A204.1 (cell line): ENCODE results near the gene FIGNL2.

Experiments
- FAIRE-seq: peaks from 2 replicates; lab custom pipeline; 2012; peaks lifted over from hg19 to GRCh38; lab: Jason Lieb, UNC

Gene FIGNL2

DNA sequence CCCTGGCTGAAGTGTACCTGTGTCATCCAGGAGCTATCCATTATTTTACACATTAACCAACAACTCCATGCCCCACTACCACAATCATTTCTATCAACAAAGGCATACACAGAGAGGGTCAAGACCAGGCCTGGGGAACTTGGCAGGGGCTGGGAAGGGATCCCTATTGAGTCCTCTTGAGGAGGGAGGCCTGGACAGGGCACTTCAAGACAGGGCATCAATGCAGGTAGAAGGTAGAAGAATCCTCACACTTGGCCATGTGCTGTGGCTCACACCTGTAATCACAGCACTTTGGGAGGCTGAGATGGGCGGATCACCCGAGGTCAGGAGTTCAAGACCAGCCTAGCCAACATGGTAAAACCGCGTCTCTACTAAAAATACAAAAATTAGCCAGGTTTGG lies 26.0 kb upstream of the FIGNL2 start:
- no peak for FAIRE-seq

- no peak for FAIRE-seq
These were observed 25.5 kb upstream of the FIGNL2 start for GRCh38 chr12:51874000-51874399.

GRCh38 chr12:51873251-51873994 lies 24.9 kb upstream of the FIGNL2 start:
- FAIRE-seq = no peak

GRCh38 chr12:51872689-51872981 lies 24.1 kb upstream of the FIGNL2 start:
- no peak for FAIRE-seq

GRCh38 chr12:51871918-51872688 lies 23.6 kb upstream of the FIGNL2 start:
- no peak for FAIRE-seq

DNA sequence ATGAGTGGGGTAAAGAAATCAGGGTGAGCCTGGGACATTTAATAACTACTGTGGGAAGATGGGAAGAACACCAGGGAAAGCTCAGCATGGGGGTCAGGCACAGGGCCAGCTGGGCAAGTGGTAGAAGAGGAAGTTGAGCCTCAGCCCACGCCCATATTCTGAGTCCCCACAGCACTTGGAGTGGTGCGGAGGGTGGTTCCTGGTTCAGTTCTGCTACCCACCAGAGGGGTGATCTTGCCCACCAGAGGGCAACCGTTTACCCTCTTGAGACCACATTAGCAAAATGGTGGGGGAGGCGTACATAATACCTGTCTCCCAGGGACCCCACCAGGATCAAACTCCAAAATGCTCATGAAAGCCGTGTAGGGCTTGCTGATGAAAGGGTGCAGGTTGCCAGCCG lies 22.6 kb upstream of the FIGNL2 start:
- no peak for FAIRE-seq

DNA sequence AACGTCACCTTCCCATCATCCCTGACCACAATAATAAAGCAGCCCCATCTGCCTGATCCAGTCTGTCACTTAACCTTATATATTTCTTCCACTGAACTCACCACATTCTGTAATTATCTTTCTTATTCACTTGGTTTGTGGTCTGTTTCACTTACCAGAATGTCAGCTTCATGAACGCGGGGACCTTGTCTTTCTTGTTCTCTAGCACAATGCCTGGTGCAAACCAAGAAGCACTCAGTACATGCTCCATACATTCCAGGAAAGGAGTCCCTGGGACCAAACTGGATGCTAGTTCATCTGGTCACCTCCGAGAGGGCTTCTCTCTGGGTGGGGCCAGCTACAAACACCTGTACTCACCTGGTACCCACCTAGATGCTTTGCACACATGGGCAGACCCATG lies 22.0 kb upstream of the FIGNL2 start:
- FAIRE-seq = no peak

DNA sequence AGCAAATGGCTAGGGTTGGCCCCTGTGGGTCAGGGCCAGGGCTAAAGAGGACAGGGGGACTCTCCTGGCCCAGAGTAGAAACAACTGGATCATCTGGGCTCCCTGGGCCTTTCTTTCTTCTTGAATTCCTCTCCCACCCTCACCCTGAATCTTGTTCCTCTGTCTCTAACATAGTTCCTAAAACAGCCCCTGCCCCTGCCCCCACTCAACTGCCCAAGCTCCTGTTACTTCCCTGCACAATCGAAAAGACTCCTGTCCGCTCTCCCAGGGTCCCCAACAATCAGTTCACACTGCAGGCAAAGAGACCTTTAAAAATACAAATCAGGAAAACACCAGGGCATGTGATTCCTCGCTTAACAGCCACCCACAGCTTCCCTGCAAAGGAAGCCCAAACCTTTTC lies 21.4 kb upstream of the FIGNL2 start:
- FAIRE-seq = no peak

DNA sequence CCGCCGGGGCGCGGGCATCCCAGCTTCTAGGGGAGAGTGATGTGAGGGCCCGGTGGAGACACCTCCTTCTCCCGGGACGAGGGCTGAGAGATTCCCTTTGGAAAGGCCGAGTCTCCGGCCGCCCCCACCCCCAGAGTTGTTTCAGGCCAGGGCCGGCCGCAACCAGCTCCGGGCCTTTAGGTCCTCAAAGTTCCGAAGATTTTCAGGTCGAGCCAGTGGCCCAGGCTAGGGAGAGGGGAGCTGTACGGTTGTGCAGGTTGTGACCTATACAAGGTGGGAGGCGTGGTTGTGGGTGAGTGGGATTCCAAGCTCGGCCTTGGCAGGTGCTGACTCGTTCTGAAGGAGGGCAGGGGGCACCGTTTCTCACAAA lies 21.0 kb upstream of the FIGNL2 start:
- FAIRE-seq = no peak

DNA sequence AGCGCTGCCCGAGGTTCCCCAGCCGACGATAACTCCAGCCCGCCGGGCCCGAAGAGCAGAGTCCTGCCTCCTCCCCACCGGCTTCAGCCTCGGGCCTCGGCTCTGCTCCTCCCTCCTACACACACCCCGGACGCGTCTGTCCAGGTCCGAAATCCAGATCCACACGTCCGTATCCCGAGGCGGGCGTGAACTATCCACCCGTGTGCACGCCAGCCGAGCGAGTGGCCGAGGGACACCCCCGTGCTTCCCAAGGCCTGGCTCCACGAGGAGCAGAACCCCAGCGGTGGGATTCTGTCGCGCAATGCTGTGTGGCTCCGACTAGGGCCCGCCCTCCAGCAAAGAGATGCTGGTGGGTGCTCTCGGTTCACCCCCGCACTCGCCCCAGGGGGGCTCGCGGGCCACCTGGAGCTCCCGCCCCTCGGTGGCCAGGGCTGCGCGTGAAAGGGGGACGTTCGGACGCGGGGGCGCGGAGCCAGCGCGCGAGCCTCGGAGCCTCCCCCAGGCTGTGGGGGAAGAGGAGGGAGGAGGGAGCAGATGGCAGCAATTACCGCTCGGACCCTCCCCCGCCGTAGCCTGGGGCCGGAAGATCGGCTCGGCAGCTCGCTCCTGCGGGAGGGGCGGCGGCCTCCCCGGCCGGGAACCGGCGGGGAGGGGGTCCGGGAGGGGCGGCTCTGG lies 20.4 kb upstream of the FIGNL2 start:
- FAIRE-seq = no peak

- no peak for FAIRE-seq
These were observed 19.4 kb upstream of the FIGNL2 start for GRCh38 chr12:51867796-51868428.

- no peak for FAIRE-seq
These were observed 18.9 kb upstream of the FIGNL2 start for GRCh38 chr12:51867371-51867770.

- FAIRE-seq = no peak
These were observed 18.2 kb upstream of the FIGNL2 start for GRCh38 chr12:51866762-51867161.

DNA sequence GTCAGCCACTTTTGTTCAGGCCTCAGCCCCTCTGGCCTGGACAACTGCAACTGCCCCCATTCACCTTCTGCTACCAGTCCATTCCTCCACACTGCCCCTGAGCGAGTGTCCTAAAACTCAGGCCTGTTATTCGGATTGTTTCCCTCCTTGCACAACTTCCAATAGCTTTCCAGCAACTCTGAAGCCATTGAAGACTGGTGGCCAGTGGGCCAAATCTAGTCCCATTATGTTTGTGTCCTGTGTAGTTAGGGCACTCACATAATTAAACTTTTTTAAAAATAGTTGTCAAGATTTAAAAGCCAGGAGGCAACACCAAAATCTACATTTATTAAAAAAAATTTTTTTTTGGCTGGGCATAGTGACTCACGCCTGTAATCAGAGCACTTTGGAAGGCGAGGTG lies 17.8 kb upstream of the FIGNL2 start:
- FAIRE-seq = no peak

- FAIRE-seq = no peak
These were observed 17.3 kb upstream of the FIGNL2 start for GRCh38 chr12:51865757-51866270.

DNA sequence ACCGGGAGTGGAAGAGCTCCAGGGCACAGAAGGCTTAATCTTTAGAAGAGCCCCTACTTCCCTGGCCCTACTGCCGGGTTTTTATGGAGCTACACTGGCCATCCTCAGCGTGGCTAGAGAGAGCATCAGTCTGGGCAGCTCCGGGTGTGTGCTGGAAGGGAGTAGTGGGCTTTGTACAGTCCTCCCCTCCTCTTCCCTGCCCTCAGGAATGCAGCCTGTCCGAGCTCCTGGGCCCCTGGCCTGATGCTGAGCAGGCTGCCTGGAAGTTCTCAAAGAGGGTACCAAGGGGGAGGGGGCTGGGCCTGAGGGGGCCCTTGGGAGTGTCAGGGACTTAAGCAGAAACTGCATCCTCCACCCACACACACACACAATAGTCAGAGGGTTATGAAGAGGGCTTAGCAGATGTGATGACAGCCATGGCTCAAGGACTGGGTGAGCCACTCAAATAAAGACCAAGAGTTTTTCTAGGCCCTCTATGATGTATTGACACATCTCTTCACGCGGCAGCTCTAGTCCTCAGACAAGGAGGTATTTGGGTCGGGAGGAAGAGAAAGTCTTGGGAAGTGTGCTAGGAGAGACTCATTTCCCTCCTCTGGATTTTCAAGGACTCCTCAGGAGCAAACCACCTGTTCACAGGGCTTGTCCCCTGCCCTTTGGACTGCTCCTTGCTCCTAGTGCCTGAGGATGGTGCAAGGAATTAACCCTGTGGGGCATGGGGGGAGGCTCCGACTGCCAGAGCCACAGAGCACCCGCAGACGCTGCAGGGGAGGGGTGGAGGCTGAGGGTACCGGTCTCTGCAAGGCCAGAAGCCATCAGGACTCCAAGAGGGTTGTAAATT lies 16.5 kb upstream of the FIGNL2 start:
- no peak for FAIRE-seq

GRCh38 chr12:51863933-51864832 lies 15.7 kb upstream of the FIGNL2 start:
- FAIRE-seq = no peak

- no peak for FAIRE-seq
These were observed 14.9 kb upstream of the FIGNL2 start for GRCh38 chr12:51863363-51863932.

DNA sequence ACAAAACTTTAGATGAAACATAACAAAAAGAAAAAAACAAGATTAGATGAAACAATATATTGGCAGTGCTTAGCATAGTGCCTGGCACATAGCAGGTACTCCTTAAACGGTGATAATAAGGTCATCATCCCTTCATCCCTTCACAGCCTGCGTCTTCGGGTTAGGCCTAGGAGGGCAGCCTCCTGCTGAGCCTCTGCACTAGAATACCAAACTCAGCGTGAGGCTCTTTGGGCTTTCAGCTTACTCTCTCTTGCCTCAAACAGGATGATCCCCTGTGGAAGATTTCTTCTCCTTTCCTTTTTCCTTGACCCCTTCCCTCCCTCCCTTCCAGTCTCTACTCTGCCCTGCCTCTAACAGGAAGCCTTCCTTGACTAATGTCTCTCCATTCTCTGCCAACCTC lies 14.4 kb upstream of the FIGNL2 start:
- no peak for FAIRE-seq

DNA sequence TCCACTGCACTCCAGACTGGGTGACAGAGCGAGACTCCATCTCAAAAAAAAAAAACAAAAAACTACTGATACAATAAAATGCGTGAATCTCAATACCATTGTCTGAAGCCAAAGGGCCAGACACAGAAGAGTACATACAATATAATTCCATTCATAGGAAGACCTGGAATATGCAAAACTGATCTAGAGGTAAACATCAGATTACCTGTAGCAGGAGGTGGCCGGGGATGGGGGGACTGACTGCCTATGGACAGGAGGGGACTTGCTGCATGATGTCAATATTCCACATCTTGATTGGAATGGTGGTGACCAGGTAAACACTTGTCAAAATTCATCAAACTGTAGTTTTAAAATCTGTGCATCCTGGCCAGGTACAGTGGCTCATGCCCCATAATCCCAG lies 12.5 kb upstream of the FIGNL2 start:
- no peak for FAIRE-seq
